ENCODE measurements around the gene NENF. TPM values are rescaled to one million over a fixed set of nuclear protein-coding genes. Genes with fewer than 3 reads are reported as not detected.
A peak's percentile ranks its signal among the peaks of the same experiment; 100 is the strongest.
"Not testable (repeated sequence)": the region's sequence is repeated elsewhere in the genome, so short reads cannot be mapped to it uniquely, and the experiment has no call there.

NENF gene
- total RNA-seq, 2 donors from 2014 or later = 34.9 to 35.7 TPM

- H3K36me3 Mint-ChIP-seq = no peaks in the 10 kb centered on the region
- no peak for DNase-seq (ENCODE audit: low spot score in 2 of 2)
- no peak overlapping the region for H3K27ac Mint-ChIP-seq
- no peak for ATAC-seq
- H3K9me3 Mint-ChIP-seq = no peaks in the 10 kb centered on the region
Observed at GRCh38 chr1:212466898-212467650, 34.4 kb downstream of the NENF start.

- peak; percentile 50 to 76 for ATAC-seq
- Mint-ChIP-seq H3K9me3 (no peaks in the 10 kb centered on the region), H3K27ac (no peak overlapping the region), H3K36me3 (no peaks in the 10 kb centered on the region)
- DNase-seq (ENCODE audit: low spot score in 2 of 2) = no peak
Observed at GRCh38 chr1:212467843-212468482, 35.2 kb downstream of the NENF start.

DNA sequence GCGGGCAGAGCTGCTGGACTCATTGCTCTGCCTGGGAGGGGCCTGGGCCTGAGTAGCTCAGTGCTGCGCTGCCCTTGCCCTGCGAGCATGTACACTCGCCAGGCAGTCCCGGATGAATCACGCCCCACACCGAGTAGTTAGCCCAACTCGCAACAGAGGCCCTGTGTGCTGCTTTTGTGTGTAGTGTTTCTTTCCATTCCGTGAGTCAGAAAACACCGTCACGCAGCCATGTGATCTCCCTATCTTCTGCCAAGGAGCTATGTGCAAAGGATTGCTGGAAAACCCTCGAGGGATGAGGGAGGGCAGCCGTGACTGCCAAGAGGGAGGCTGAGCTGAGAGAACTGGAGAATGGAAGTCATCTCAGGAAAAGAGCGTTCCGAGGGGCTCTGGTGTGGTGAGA, 37.3 kb downstream of the NENF start:
- no peak for DNase-seq (ENCODE audit: low spot score in 2 of 2)
- peak in 1 of 2 donors; percentile 27 for ATAC-seq
- Mint-ChIP-seq H3K36me3 (no peaks in the 10 kb centered on the region), H3K27ac (peak overlapping the region in 1 of 2 donors; percentile 26), H3K9me3 (no peaks in the 10 kb centered on the region)

DNA sequence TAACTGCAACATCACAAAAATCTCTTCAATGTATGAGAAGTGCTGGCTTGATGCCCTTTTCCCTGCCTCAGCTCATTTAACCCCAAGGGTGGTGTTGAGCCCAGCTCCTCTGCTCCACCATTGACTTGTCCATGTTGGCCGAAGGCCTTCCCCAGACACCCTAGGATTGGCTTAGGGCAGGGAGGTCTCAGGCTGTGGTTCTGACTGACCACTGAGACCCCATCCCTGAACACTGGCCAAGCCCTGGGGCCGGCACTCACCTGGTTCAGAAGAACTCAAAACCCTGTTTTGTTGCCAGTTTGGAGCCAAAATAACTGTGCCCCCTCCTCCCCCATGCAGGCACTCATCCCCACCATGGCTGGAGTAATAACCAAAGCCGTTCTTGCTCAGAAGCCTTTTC, 38.6 kb downstream of the NENF start:
- DNase-seq (ENCODE audit: low spot score in 2 of 2) (no peak), ATAC-seq (no peak)
- no peaks in the 10 kb centered on the region for H3K36me3 Mint-ChIP-seq
- no peak overlapping the region for H3K27ac Mint-ChIP-seq
- H3K9me3 Mint-ChIP-seq = no peaks in the 10 kb centered on the region

GRCh38 chr1:212471891-212472675, 39.4 kb downstream of the NENF start:
- Mint-ChIP-seq H3K36me3 (no peaks in the 10 kb centered on the region), H3K27ac (no peak overlapping the region), H3K9me3 (no peaks in the 10 kb centered on the region)
- ATAC-seq = no peak
- no peak for DNase-seq (ENCODE audit: low spot score in 2 of 2)

GRCh38 chr1:212473729-212474128, 41.0 kb downstream of the NENF start:
- no peak for ATAC-seq
- Mint-ChIP-seq H3K36me3 (no peaks in the 10 kb centered on the region), H3K27ac (peak overlapping the region in 1 of 2 donors; percentile 22), H3K9me3 (no peaks in the 10 kb centered on the region)
- no peak for DNase-seq (ENCODE audit: low spot score in 2 of 2)

GRCh38 chr1:212475151-212475550, 42.4 kb downstream of the NENF start:
- Mint-ChIP-seq H3K27ac (no peak overlapping the region), H3K9me3 (no peaks in the 10 kb centered on the region), H3K36me3 (no peaks in the 10 kb centered on the region)
- DNase-seq (ENCODE audit: low spot score in 2 of 2) (no peak), ATAC-seq (no peak)

DNA sequence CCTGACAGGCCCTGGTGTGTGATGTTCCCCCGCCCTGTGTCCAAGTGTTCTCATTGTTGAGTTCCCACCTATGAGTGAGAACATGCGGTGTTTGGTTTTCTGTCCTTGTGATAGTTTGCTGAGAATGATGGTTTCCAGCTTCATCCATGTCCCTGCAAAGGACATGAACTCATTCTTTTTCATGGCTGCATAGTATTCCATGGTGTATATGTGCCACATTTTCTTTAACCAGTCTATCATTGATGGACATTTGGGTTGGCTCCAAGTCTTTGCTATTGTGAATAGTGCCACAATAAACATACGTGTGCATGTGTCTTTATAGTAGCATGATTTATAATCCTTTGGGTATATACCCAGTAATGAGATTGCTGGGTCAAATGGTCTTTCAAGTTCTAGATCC, 43.1 kb downstream of the NENF start:
- peak overlapping the region in 1 of 2 donors; percentile 19 for H3K27ac Mint-ChIP-seq
- not testable (repeated sequence) for H3K9me3 Mint-ChIP-seq; DNase-seq (ENCODE audit: low spot score in 2 of 2); ATAC-seq; H3K36me3 Mint-ChIP-seq

DNA sequence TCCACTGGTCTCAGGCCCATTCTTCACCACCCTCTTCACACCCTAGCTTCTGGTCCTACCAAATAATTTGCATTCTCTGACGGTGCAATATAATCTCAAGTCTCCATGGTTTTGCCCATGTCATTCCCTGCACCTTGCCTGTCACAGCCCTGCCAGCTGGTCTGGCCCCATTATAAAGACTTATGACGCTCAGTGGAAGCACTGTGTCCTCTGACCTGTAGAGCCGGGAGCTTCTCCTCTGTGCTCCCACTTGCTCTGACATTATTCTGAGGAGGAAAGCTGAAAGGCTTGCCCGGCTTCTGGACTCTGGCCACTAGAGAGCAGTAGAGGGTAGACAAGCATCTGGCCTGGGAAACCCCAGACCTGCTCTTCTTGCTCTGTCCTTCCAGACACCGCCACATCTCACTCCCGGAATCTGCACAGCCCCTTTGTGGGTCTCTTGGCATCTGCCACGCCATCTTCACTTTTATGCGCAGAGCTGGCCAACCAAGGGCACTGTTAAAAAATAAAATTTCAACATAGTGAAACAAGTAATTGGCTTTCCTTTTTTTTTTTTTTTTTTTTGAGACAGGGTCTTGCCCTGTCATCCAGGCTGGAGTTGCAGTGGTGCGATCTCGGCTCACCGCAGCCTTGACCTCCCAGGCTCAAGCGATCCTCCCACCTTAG, 44.4 kb downstream of the NENF start:
- ATAC-seq = peak; percentile 89 to 94
- Mint-ChIP-seq H3K27ac (peak overlapping the region; percentile 59 to 62), H3K9me3 (no peaks in the 10 kb centered on the region), H3K36me3 (no peaks in the 10 kb centered on the region)
- peak; percentile 76 to 81 for DNase-seq (ENCODE audit: low spot score in 2 of 2)

DNA sequence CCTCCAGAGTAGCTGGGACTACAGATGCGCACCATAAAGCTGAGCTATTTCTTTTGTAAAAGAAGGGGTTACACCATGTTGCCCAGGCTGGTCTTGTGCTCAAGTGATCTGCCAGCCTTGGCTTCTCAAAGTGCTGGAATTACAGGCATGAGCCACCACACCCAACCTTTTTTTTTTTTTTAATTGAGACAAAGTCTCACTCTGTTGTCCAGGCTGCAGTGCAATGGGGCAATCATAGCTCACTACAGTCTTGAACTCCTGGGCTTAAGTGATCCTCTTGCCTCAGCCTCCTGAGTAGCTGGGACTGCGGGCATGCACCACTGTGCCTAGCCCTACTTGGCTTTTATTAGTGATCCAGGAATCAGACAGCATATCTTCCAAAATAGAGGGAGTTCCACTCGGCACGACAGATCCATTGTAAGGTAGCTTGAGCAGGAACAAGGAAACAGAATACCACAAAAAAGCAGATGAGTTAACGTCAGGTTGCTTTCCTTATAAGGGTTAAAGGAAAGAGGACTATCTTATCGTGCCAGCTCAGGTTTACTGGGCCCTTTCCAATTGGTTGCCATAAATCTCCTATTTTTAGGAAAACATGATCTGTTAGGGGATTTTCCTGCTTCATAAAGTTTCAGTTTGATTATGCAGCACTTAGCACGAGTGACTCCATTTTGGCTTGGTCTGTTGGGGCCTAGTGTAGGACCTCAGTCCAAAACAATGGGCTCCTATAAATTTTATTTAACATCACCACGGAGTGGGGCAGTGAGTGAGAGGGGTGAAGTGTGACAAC, 45.2 kb downstream of the NENF start:
- DNase-seq (ENCODE audit: low spot score in 2 of 2) (no peak), ATAC-seq (peak; percentile 40 to 71)
- H3K27ac Mint-ChIP-seq = peak overlapping the region in 1 of 2 donors; percentile 59
- H3K36me3 Mint-ChIP-seq = no peaks in the 10 kb centered on the region
- no peaks in the 10 kb centered on the region for H3K9me3 Mint-ChIP-seq

- Mint-ChIP-seq H3K9me3 (no peaks in the 10 kb centered on the region), H3K36me3 (no peaks in the 10 kb centered on the region), H3K27ac (no peak overlapping the region)
- ATAC-seq = no peak
- DNase-seq (ENCODE audit: low spot score in 2 of 2) = no peak
Observed at GRCh38 chr1:212478467-212479025, 45.8 kb downstream of the NENF start.

GRCh38 chr1:212479188-212479587, 46.5 kb downstream of the NENF start:
- no peak for ATAC-seq
- Mint-ChIP-seq H3K27ac (no peak overlapping the region), H3K9me3 (no peaks in the 10 kb centered on the region), H3K36me3 (no peaks in the 10 kb centered on the region)
- DNase-seq (ENCODE audit: low spot score in 2 of 2) = no peak

- DNase-seq (ENCODE audit: low spot score in 2 of 2); H3K36me3 Mint-ChIP-seq; ATAC-seq; H3K27ac Mint-ChIP-seq; H3K9me3 Mint-ChIP-seq: not testable (repeated sequence)
Observed at GRCh38 chr1:212480711-212481437, 48.2 kb downstream of the NENF start.

DNA sequence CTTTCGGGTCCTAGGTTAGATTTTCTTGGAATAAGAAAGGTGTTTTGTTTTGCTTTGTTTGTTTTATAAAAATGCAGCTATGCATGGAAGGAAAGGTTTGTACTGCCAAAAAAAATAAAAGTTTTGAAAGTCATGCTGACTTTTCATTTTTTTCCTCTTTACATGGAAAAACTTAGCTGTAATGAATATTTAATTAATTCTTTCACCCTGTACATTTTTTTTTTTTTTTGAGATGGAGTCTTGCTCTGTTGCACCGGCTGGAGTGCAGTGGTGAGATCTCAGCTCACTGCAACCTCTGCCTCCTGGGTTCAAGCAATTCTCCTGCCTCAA, 48.7 kb downstream of the NENF start:
- DNase-seq (ENCODE audit: low spot score in 2 of 2) = no peak
- ATAC-seq = no peak
- Mint-ChIP-seq H3K9me3 (no peaks in the 10 kb centered on the region), H3K27ac (no peak overlapping the region), H3K36me3 (no peaks in the 10 kb centered on the region)

GRCh38 chr1:212482006-212482636, 49.4 kb downstream of the NENF start:
- Mint-ChIP-seq H3K36me3 (no peaks in the 10 kb centered on the region), H3K27ac (no peak overlapping the region), H3K9me3 (no peaks in the 10 kb centered on the region)
- DNase-seq (ENCODE audit: low spot score in 2 of 2) (no peak), ATAC-seq (no peak)
